H1 (cell line): ENCODE results near the gene CATSPERD.

Experiments
- JUN ChIP-seq: IDR thresholded peaks from 2 replicates; pipeline ENCODE4 v1.6.1; 2011; ENCODE audit warnings: low read depth, mild to moderate bottlenecking, improper control_type of control experiment, low read length
- POLR2A ChIP-seq, 2 experiments: IDR thresholded peaks; 1 replicate in 1 of 2; 2 replicates in 1 of 2; pipeline ENCODE4 v1.6.1; 2011; ENCODE audit warnings: low read depth in 2 of 2, low read length in 2 of 2, mild to moderate bottlenecking in 2 of 2; ENCODE audit errors: control extremely low read depth in 1 of 2
- POLR2AphosphoS5 ChIP-seq: IDR thresholded peaks from 2 replicates; pipeline ENCODE4 v1.6.1; 2011; ENCODE audit warnings: low read depth, low read length
- RFX5 ChIP-seq: IDR thresholded peaks from 2 replicates; pipeline ENCODE4 v1.6.1; 2011; ENCODE audit warnings: low read depth, low read length, improper control_type of control experiment, borderline replicate concordance
- TF ChIP-seq, protein P1 (sequence below), 3 experiments: IDR thresholded peaks; 1 replicate in 2 of 3; 2 replicates in 1 of 3; pipeline versions ENCODE4 v1.5.1 to v1.6.1; 2011; ENCODE audit warnings: low read length in 3 of 3, mild to moderate bottlenecking in 3 of 3, inconsistent platforms in 2 of 3, low read depth in 1 of 3, moderate library complexity in 1 of 3; ENCODE audit not compliant: insufficient read depth in 1 of 3; ENCODE audit errors: control extremely low read depth in 1 of 3

DNA sequence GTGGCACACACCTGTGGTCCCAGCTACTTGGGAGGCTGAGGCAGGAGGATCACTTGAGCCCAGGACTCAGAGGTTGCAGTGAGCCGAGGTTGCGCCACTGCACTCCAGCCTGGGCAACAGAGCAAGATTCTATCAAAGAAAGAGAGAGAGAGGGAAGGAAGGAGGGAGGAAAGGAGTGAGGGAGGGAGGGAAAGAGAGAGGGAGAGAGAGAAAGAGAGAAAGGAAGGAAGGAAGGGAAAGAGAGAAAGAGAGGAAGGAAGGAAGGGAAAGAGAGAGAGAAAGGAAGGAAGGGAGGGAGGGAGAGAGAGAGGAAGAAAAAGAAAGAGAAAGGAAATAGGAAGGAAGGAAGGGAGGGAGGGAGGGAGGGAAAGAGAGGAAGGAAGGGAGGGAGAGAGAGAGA is 96.8 kb downstream of the CATSPERD start:
- TF ChIP-seq JUN, result no peak
- TF ChIP-seq, protein P1, sequence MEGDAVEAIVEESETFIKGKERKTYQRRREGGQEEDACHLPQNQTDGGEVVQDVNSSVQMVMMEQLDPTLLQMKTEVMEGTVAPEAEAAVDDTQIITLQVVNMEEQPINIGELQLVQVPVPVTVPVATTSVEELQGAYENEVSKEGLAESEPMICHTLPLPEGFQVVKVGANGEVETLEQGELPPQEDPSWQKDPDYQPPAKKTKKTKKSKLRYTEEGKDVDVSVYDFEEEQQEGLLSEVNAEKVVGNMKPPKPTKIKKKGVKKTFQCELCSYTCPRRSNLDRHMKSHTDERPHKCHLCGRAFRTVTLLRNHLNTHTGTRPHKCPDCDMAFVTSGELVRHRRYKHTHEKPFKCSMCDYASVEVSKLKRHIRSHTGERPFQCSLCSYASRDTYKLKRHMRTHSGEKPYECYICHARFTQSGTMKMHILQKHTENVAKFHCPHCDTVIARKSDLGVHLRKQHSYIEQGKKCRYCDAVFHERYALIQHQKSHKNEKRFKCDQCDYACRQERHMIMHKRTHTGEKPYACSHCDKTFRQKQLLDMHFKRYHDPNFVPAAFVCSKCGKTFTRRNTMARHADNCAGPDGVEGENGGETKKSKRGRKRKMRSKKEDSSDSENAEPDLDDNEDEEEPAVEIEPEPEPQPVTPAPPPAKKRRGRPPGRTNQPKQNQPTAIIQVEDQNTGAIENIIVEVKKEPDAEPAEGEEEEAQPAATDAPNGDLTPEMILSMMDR (IDR thresholded peaks at IDR 0.05; ENCODE audit: control extremely low read depth in 1 of 3, insufficient read depth in 1 of 3, low read depth in 1 of 3, low read length in 3 of 3), result no peak
- TF ChIP-seq POLR2A (IDR thresholded peaks at IDR 0.05; ENCODE audit: control extremely low read depth in 1 of 2, low read depth in 2 of 2, low read length in 2 of 2), result no peak
- TF ChIP-seq RFX5, result no peak
- TF ChIP-seq POLR2AphosphoS5, result no peak
